ENCODE data around the gene GALNT7. TPM values are rescaled to one million over a fixed set of nuclear protein-coding genes. Genes with fewer than 3 reads are reported as not detected.

The GALNT7 gene
- total RNA-seq, 1 donor from 2014 or later = 31.1 TPM

DNA sequence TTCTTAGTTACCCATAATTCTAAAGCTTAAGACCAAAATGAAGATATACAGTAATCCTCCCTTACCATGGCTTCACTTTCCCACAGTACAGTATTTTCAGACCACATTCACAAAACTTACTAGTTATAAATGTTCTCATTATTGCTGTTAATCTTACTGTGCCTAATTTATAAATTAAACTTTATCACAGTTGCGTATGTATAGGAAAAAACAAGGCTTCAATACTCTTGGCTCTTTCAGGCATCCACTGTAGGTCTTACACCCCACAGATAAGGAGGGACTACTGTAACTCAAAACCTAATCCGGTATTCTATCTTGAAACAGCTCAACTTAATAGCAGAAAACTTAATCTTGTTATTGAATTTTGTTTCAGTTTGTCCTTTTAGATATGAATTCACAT lies 162.0 kb downstream of the GALNT7 start:
- H3K4me3 ChIP-seq (ENCODE audit: low read depth, low read length) = no peak overlapping the region
- TF ChIP-seq CTCF (conservative IDR thresholded peaks at IDR 0.05; ENCODE audit: low read depth, low read length) = no peak
- no peak for DNase-seq (ENCODE audit: low read depth)

DNA sequence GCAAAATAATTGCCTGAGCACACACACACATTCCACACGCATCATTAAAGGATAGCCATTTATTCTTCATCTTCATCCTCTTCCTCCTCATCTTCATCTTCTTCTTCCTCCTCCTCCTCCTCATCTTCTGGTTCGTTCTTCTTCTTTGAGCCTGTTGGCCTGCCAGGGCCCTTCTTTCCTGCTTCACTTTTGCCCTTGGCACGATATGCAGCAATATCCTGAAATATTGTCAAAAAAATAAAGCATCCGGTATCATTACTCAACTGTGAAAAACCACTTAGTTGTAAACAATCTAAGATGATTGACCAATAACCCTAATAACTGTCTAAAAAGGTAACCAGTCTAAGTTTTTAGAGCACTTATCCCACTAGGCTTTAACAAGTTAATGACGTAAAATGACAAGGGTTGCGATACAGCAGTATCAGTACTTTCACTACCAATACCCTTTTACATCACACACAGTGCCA lies 163.4 kb downstream of the GALNT7 start:
- no peak for DNase-seq (ENCODE audit: low read depth)
- peak overlapping the region; percentile 98 for H3K4me3 ChIP-seq (ENCODE audit: low read depth, low read length)
- no peak for TF ChIP-seq CTCF (conservative IDR thresholded peaks at IDR 0.05; ENCODE audit: low read depth, low read length)

DNA sequence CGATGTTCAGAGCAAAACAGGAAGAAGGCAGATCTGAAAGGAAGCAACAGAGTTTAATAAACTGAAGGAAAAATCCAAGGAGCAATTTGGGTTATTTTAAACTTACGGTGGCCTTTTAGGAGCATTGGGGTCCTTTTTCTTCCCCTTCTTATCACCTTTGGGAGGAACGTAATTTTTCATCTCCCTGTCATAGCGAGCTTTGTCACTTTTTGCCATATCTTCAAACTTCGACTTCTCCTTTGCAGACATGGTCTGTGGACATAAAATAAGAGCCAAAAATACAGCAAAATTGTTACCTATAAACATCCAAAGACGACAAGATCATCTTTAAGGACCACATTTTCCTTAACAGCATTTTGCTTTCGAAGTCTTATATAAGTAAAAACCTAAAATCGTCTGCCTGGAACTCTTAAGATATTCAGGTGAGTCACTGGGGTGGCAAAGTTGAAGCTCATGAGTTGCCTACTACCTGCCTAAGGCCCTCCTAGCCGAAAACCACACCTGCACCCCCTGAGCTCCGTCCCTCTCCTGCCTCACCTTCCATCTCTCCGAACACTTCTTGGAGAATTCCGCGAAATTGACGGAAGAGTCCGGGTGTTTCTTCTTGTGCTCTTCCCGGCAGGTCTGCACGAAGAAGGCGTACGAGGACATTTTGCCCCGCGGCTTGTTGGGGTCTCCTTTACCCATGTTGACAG lies 164.5 kb downstream of the GALNT7 start:
- TF ChIP-seq CTCF (conservative IDR thresholded peaks at IDR 0.05; ENCODE audit: low read depth, low read length) = no peak
- DNase-seq (ENCODE audit: low read depth) = no peak
- peak overlapping the region; percentile 98 for H3K4me3 ChIP-seq (ENCODE audit: low read depth, low read length)

GRCh38 chr4:173333658-173334084 lies 165.1 kb downstream of the GALNT7 start:
- H3K4me3 ChIP-seq (ENCODE audit: low read depth, low read length) = peak overlapping the region; percentile 98
- DNase-seq (ENCODE audit: low read depth) = no peak
- no peak for TF ChIP-seq CTCF (conservative IDR thresholded peaks at IDR 0.05; ENCODE audit: low read depth, low read length)

DNA sequence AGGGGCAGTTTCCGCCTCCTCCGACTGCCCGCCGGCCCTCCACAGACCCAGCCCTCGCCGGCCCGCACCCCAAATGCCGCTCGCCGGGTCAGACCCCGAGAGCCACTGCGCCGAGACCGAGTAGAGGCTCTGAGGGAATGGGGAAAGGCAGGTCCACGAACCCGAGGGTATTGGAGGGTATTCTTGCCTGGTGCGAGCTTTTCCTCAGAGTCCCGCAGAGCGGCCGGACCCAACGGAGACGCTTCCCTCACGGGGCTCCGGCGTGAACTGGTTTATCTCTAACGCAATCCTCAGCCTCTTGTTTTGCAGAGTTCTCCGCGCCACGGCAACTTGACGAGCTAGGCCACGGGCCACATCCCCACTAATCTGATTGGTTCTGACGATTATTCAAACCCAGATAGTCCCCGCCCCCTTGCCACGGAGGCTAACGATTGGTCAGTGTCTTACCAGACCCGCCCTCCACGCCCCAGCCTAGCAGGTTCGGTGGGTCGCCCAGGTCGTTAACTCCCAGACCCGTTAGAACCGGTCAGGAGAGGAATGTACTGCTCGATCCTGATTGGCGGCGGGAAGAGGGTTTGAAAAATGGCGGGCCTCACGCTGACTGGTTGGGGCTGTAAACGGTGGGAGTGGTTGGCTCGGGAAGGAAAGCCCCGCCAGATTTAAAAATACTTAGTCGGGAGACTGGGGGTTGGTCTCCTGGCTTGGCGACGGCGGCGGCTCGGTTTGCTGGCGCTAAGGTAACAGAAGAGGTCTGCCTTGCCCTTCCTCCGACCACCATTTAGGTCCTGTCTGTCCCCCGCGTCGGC lies 165.7 kb downstream of the GALNT7 start, which contains the start of gene HMGB2:
Gene HMGB2, minus strand, starts transcription at position 274 of the 806 bp plus-strand sequence. CDS start 709 bp downstream, outside the sequence.
- DNase-seq (ENCODE audit: low read depth) = peak; percentile 99
- peak within 1 kb of the TSS; percentile 98 for H3K4me3 ChIP-seq (ENCODE audit: low read depth, low read length)
- TF ChIP-seq CTCF (conservative IDR thresholded peaks at IDR 0.05; ENCODE audit: low read depth, low read length) = no peak

DNA sequence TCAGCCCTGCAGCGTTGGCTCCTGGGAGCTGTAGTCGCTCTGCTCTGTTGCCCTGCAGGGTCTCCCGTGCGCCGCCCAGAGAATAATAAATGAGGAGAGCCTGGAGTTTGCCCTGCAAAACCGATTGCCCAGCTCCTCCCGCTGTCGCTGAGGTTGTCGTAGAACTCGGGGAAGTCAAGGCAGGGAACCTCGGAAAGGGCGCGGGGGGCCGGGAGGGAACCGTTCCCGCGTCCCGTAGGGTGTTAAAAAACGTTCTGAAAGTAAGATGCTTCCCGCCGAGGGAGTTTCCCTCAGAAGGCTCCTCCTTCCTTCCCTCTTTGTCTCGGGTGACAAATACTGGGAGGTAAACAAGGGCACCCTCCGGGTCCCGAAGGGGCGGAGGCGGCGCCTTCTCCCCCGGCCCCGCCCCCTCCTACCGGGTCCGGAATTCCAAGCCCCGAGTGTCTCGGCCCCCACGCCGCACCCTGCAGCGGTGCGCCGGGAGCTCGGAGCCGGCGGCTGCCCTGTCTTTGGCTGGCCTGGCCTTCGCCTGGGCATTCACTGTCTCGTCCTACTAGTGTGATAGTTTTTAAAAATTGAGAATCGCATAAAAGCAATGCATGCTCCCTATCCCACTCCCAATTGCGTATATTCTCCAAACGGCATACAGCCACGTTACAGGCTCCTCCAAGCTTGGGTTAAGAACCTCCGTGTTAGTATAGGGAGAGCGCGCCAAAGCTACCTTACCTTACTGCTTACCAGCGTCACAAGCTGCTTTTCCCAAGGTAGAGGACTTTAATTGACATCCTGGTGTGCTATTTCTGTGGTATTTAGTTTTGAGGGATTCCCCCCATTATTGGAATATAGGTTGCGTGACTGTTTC lies 166.5 kb downstream of the GALNT7 start:
- no peak for DNase-seq (ENCODE audit: low read depth)
- TF ChIP-seq CTCF (conservative IDR thresholded peaks at IDR 0.05; ENCODE audit: low read depth, low read length) = no peak
- H3K4me3 ChIP-seq (ENCODE audit: low read depth, low read length) = peak overlapping the region; percentile 98

Data from epithelial cell of proximal tubule (primary cell).